Activated CD8-positive, alpha-beta memory T cell treated with anti-CD3 and anti-CD28 coated beads, Interleukin-2, amount 50 U/mL, for 4 hours (primary cell): ENCODE results near the gene DNAJC1.

ENCODE experiments used
- DNase-seq: peaks from one replicate; pipeline ENCODE4 v3.0.0-alpha.2; 2020

DNAJC1 gene

DNA sequence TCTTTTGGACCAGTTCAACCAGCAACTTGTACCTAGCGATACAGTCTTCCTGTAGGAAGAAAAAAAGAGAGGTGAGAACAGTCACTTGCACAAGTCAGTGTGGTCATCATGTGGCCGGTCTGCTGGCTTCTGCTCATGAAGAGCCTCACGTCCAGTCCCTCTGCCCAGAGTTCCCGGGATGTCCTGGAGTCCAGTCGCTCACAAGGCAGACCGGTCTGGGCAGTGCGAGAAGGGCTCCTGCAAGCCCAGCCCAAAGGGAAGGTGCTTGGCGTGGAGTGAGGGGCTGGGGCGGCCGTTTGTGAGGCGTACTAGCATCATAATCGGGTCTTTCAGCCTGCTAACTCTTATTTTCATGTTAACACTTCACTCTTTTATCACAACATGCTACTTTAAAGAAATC is 246.8 kb downstream of the DNAJC1 start:
- no peak for DNase-seq

DNA sequence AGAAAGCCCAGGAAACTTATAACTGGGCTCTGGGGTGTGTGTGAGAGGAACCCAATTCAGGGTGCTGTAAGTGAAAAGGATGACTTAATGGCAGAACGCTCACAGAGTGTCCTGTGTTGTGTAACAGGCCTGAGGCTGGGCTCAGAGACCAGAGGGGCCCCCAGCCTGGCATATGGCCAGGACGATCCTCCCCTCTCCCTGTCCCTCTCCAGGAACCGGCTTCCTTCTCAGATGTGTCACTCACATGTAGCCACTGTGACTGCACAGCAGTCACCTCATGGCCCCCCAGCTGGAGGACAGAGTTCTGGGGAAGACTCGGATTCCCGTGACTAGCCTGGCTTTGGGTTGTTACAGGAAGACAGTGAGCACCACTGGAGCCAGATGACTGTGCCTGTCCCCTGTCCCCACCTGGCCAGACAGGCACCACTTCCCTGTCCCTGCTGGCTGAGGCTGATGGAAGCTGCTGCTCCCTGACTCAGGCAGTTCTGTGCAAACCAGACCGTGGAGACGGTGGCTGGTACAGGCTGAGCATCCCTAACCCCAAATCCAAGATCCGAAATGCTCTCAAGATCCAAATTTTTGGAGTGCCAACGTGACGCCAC is 249.0 kb downstream of the DNAJC1 start:
- no peak for DNase-seq

- DNase-seq, result no peak
Measured at GRCh38 chr10:21753497-21754270, 249.8 kb downstream of the DNAJC1 start.

- DNase-seq, result no peak
Measured at GRCh38 chr10:21751341-21752310, 251.9 kb downstream of the DNAJC1 start.

GRCh38 chr10:21750424-21750823 is 253.1 kb downstream of the DNAJC1 start:
- DNase-seq, result no peak

DNA sequence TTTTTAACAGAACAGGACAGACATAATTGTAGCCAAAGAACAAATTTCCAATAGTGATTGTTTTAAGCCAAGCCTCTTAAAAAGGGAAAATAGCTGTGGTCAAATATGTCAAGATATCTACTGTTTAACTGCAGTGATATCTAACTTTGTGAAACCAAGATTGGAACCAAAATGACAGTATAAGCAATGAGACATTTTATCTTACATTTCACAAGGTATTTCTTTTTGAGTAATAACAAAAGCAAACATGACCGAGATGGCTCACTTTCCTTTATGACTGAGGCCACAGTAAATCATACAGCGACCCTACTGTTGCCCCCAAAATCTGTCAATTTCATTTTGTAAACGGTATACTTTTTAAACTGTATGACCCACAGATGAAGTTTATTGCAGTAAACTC is 253.7 kb downstream of the DNAJC1 start:
- no peak for DNase-seq

GRCh38 chr10:21747809-21748208 is 255.7 kb downstream of the DNAJC1 start:
- DNase-seq, result no peak

- DNase-seq, result no peak
Measured at GRCh38 chr10:21746118-21746517, 257.4 kb downstream of the DNAJC1 start.

DNA sequence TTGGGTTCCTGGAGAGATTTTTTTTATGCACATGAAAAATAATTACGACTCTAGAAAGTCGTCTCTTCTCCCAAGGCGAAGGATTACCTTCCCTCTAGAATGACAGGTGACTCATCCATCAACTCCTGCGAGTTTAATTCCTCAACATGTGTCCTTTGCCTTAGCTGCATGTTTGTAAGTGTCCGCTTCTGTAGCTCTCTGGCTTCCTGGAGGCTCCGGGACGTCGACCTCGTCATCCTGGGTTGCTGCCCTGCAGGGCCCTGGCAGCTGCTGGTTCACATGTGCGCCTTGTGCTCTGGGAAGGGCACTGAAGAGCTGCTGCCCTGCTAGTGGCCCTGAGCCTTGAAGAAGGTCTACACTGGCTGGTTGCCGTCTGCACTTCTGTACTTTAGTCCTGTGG is 259.3 kb downstream of the DNAJC1 start:
- no peak for DNase-seq

GRCh38 chr10:21742740-21743412 is 260.7 kb downstream of the DNAJC1 start:
- DNase-seq, result no peak

- DNase-seq, result no peak
Measured at GRCh38 chr10:21740989-21741388, 262.5 kb downstream of the DNAJC1 start.

DNA sequence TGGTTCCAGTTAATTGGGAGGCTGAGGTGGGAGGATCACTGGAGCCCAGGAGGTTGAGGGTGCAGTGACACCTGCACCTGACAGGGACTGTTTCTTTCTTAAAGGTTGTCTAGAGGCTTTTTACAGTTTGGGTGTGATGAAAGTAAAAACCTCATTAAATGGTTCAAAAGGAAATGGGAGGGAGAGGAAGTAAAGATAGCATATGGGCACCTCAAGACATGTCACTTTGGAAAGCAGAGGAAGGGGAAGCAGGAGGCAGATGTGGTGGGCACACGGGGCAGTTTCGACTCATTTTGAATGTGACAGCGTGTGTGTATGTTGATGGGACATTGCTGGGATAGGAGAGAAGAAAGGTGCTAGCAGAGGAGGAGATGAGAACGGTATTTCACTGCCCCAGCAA is 266.4 kb downstream of the DNAJC1 start:
- DNase-seq, result no peak

DNA sequence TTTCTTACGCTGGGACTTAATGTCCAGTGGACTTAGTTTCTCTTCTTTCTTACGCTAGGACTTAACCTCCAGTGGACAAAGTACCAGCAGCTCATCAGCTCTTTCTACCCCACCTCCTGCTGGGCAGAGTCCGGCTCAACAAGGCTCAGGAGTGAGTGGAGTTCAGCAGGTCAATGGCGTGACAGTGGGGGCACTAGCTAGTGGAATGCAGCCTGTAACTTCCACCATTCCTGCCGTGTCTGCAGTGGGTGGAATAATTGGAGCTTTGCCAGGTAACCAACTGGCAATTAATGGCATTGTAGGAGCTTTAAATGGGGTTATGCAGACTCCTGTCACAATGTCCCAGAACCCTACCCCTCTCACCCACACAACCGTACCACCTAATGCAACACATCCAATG is 269.8 kb downstream of the DNAJC1 start:
- DNase-seq, result no peak

GRCh38 chr10:21732067-21732772 is 271.3 kb downstream of the DNAJC1 start:
- peak; percentile 32 for DNase-seq

DNA sequence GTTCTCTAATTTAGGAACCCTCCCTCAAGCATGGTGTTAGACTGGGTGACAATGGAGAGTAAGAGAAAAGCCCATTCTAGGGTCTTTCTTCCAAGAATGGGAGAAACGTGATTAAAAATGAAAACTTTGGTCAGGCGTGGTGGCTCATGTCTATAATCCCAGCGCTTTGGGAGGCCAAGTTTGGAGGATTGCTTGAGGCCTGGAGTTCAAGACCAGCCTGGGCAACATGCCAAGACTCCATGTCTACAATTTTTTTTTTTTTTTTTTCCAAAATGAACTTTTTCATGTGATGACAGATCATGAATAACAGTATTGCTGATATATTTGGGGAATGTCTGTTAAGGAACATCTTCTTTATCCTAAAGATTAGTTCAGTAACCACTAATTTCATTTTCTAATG is 274.9 kb downstream of the DNAJC1 start:
- DNase-seq, result no peak

GRCh38 chr10:21727452-21728168 is 275.9 kb downstream of the DNAJC1 start:
- no peak for DNase-seq

GRCh38 chr10:21726601-21727225 is 276.8 kb downstream of the DNAJC1 start:
- no peak for DNase-seq

DNA sequence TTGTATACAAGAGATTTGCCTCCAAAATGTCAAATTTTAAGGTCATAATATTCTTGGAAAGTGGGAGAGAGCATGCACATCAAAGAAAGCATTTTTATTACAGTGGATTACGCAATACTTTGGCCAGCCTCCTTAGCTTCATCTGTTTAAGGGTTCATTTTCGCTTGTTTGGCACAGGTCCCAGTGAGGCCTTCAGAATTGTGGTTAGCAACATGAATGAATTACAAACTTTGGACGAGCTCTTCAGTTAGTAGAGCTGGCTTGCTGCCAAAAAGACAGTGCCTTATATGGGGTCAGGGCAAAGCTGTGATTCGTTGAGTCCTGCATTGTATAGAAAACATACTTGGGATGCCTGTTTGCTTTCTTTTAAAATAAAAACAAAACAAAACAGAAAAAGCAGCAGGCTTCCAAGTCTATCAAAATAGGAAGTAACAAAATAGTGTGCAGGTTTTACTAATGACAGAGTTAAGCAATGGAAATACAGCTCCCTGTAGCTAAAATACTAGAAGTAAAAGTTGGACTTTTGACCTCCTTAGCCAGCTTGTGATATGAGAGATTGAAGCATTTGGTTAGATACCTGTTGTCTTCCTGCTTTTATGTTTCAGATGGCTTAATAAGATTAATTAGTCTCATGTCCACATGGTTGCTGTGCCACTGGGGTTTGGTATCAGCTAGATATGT is 278.7 kb downstream of the DNAJC1 start:
- peak; percentile 28 for DNase-seq

DNA sequence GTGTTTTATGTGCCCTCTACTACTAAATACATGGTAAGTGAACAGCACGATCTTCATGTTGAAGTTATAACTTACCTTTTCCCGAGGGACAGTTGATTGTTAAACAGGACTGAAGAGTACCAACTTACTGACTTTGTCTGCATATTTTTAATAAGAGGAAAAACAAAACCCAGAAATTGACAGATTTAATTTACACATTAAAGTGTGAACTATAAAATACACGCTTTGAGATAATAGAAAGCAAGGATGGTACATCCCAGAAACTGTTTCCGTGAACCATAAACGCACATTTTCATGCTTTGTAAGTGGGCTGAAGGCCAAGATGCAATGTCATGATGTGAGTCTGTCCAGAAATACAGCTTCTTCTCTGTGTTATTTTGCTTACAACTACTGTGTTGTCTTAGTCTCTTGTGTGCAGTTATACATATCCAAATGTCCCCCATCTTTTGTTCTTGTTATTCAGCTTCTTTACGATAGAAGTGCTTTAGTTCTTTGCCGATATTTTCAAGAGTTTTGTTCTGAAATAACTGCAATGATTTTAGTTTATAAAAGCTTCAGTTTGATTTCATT is 279.4 kb downstream of the DNAJC1 start:
- DNase-seq, result no peak

- DNase-seq, result no peak
Measured at GRCh38 chr10:21722209-21722608, 281.3 kb downstream of the DNAJC1 start.
